ENCODE data around the gene SAMD4B. TPM values are rescaled to one million over a fixed set of nuclear protein-coding genes. Genes with fewer than 3 reads are reported as not detected.

The SAMD4B gene
- total and polyA plus RNA-seq, 2 experiments from 2014 or later, result 104 to 172 TPM

GRCh38 chr19:39405261-39405957 lies 63.2 kb downstream of the SAMD4B start (continued):
- TF ChIP-seq CTCF (conservative IDR thresholded peaks at IDR 0.05; ENCODE audit: low read depth in 2 of 2) (no peak), ETS1 (IDR thresholded peaks at IDR 0.05) (no peak), ZNF114 (CRISPR knock-in tag; IDR thresholded peaks at IDR 0.05) (no peak), ZNF331 (CRISPR knock-in tag; IDR thresholded peaks at IDR 0.05; ENCODE audit: low read depth) (no peak), JUNB (IDR thresholded peaks at IDR 0.05; ENCODE audit: unreplicated experiment) (no peak), STAT1 (IDR thresholded peaks at IDR 0.05; ENCODE audit: unreplicated experiment) (no peak)

GRCh38 chr19:39405958-39406655 lies 63.9 kb downstream of the SAMD4B start:
- Histone ChIP-seq H3K4me1 (ENCODE audit: insufficient read depth) (peaks cover 61% of the 10 kb centered on the region), H3K4me3 (peak overlapping the region; percentile 99), H3F3A (replicated peaks; ENCODE audit: low read depth) (peaks cover 47% of the 10 kb centered on the region), H4K20me1 (replicated peaks; ENCODE audit: insufficient read depth) (peaks cover 4% of the 10 kb centered on the region; the same call in 1 of the 2 replicates), H3K27ac (ENCODE audit: low read depth) (peak overlapping the region; percentile 85), H3K9me2 (ENCODE audit: insufficient read depth) (no peaks in the 10 kb centered on the region), H3K27me3 (ENCODE audit: insufficient read depth) (no peaks in the 10 kb centered on the region), H3K79me2 (replicated peaks; ENCODE audit: insufficient read depth) (peaks cover 23% of the 10 kb centered on the region), H3K36me3 (ENCODE audit: insufficient read depth) (no peaks in the 10 kb centered on the region), H3K4me2 (peak overlapping the region; percentile 91), H2AFZ (no peak overlapping the region)
- ATAC-seq, result peak; percentile 2
- H3K4me1 Mint-ChIP-seq, result peaks cover 58% of the 10 kb centered on the region
- peak overlapping the region; percentile 90 for H3K27ac Mint-ChIP-seq
- peaks cover 40% of the 10 kb centered on the region for H3K27me3 Mint-ChIP-seq (ENCODE audit: insufficient read depth, low read depth, poor library complexity)
- peak; percentile 83 for DNase-seq (ENCODE audit: low spot score)
- H3K36me3 Mint-ChIP-seq (ENCODE audit: low read depth), result peaks cover 17% of the 10 kb centered on the region; the same call in 2 of the 3 replicates
- H3K9me3 Mint-ChIP-seq, result no peaks in the 10 kb centered on the region; the same call in 2 of the 3 replicates
- peak overlapping the region; percentile 94 for H3K4me3 Mint-ChIP-seq
- TF ChIP-seq CREB1 (CRISPR knock-in tag; IDR thresholded peaks at IDR 0.05; ENCODE audit: low read depth) (peak; percentile 40; the same call in 1 of the 2 replicates), ZNF462 (CRISPR knock-in tag; IDR thresholded peaks at IDR 0.05) (no peak), REST (IDR thresholded peaks at IDR 0.05; ENCODE audit: unreplicated experiment) (no peak)

All from GM23338 (cell line).